Measurements from ENCODE around the gene PLEKHN1.
A peak's percentile ranks its signal among the peaks of the same experiment; 100 is the strongest.

Gene PLEKHN1

GRCh38 chr1:996851-997712 is 30.8 kb downstream of the PLEKHN1 start:
- Histone ChIP-seq H3K4me3 (ENCODE audit: low read length) (no peak overlapping the region), H3K27me3 (ENCODE audit: insufficient read depth, low read length) (peaks cover 96% of the 10 kb centered on the region), H3K27ac (ENCODE audit: low read length) (no peak overlapping the region), H3K36me3 (ENCODE audit: insufficient read depth, low read depth, low read length) (no peaks in the 10 kb centered on the region), H3K9me3 (ENCODE audit: insufficient read depth, low read depth, low read length) (no peaks in the 10 kb centered on the region), H3K9ac (ENCODE audit: low read depth, low read length) (no peak overlapping the region), H3K4me1 (ENCODE audit: insufficient read depth, low read length) (no peaks in the 10 kb centered on the region)

- no peak overlapping the region for H3K27ac ChIP-seq (ENCODE audit: low read length)
- H3K9me3 ChIP-seq (ENCODE audit: insufficient read depth, low read depth, low read length), result no peaks in the 10 kb centered on the region
- H3K27me3 ChIP-seq (ENCODE audit: insufficient read depth, low read length), result peaks cover 98% of the 10 kb centered on the region
- no peak overlapping the region for H3K9ac ChIP-seq (ENCODE audit: low read depth, low read length)
- no peak overlapping the region for H3K4me3 ChIP-seq (ENCODE audit: low read length)
- no peaks in the 10 kb centered on the region for H3K36me3 ChIP-seq (ENCODE audit: insufficient read depth, low read depth, low read length)
- H3K4me1 ChIP-seq (ENCODE audit: insufficient read depth, low read length), result no peaks in the 10 kb centered on the region
These were observed 31.4 kb downstream of the PLEKHN1 start for GRCh38 chr1:997713-997992.

GRCh38 chr1:997993-998744 is 31.9 kb downstream of the PLEKHN1 start:
- H3K36me3 ChIP-seq (ENCODE audit: insufficient read depth, low read depth, low read length), result no peaks in the 10 kb centered on the region
- H3K9ac ChIP-seq (ENCODE audit: low read depth, low read length), result no peak overlapping the region
- no peak overlapping the region for H3K27ac ChIP-seq (ENCODE audit: low read length)
- no peaks in the 10 kb centered on the region for H3K9me3 ChIP-seq (ENCODE audit: insufficient read depth, low read depth, low read length)
- H3K4me1 ChIP-seq (ENCODE audit: insufficient read depth, low read length), result no peaks in the 10 kb centered on the region
- no peak overlapping the region for H3K4me3 ChIP-seq (ENCODE audit: low read length)
- H3K27me3 ChIP-seq (ENCODE audit: insufficient read depth, low read length), result peaks cover 98% of the 10 kb centered on the region

GRCh38 chr1:998745-998994 is 32.4 kb downstream of the PLEKHN1 start:
- no peaks in the 10 kb centered on the region for H3K9me3 ChIP-seq (ENCODE audit: insufficient read depth, low read depth, low read length)
- H3K36me3 ChIP-seq (ENCODE audit: insufficient read depth, low read depth, low read length), result no peaks in the 10 kb centered on the region
- no peak overlapping the region for H3K27ac ChIP-seq (ENCODE audit: low read length)
- H3K4me3 ChIP-seq (ENCODE audit: low read length), result no peak overlapping the region; the same call in 1 of the 2 replicates
- no peak overlapping the region for H3K9ac ChIP-seq (ENCODE audit: low read depth, low read length)
- no peaks in the 10 kb centered on the region for H3K4me1 ChIP-seq (ENCODE audit: insufficient read depth, low read length)
- H3K27me3 ChIP-seq (ENCODE audit: insufficient read depth, low read length), result peaks cover 98% of the 10 kb centered on the region

DNA sequence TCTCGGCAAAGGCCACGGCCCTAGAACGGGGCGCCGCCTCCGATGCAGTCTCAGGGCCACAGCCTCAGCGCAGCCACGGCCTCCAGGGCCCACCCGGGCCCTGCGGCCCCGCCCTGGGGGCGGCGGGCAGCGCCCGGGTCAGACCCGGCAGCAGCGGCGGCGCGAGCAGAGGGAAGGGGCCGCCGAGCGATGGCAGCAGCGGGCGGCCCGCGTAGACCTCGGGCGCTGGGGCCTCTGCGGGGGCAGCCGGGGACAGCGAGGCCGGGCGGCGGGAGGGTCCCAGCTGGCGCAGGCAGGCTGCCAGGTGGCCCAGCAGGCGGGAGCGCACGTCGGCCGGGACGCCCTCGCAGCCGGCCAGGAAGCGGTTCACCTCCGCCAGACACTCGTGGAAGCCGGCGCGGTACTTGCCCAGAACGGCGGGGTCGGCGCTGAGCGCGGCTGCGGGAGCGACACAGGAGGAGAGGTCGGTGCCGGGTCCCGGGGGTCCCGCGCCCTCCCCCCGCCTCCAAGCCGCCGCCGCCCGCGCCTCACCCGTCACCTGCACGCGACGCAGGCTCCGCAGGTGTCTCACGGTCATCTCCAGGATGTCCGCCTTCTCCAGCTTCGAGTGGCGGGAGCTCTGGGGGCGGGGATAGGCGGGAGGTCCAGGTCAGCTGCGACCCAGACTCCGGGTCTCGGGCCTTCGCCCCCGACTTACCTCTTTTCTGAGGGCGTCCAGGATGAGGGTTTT is 32.9 kb downstream of the PLEKHN1 start:
- no peaks in the 10 kb centered on the region for H3K9me3 ChIP-seq (ENCODE audit: insufficient read depth, low read depth, low read length)
- H3K4me3 ChIP-seq (ENCODE audit: low read length), result no peak overlapping the region; the same call in 1 of the 2 replicates
- no peak overlapping the region for H3K27ac ChIP-seq (ENCODE audit: low read length)
- H3K36me3 ChIP-seq (ENCODE audit: insufficient read depth, low read depth, low read length), result no peaks in the 10 kb centered on the region
- H3K4me1 ChIP-seq (ENCODE audit: insufficient read depth, low read length), result no peaks in the 10 kb centered on the region
- no peak overlapping the region for H3K9ac ChIP-seq (ENCODE audit: low read depth, low read length)
- peaks cover 99% of the 10 kb centered on the region for H3K27me3 ChIP-seq (ENCODE audit: insufficient read depth, low read length)

DNA sequence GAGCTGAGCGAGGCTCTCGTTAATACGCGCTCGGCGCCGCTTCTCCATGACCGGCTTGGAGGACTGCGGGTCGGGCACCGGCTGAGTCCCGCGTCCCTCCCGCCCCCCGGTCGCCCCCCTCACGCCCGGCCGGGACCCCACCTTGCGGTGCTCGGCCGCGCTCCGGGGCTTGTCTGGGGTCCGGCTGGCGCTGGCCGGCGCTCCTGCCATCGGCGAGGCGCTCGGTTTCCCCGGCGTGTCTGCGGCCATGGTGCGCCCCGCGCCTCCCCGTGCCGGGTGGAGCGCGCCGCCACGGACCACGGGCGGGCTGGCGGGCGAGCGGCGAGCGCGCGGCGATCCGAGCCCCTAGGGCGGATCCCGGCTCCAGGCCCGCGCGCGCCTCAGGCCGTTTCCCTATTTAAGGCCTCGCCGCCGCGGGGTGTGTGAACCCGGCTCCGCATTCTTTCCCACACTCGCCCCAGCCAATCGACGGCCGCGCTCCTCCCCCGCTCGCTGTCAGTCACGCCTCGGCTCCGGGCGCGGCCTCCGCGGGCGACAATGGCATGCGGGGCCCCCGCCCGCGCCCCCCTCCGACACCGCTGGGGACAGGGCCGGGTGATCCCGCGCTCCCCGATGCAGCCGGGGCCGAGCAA is 33.6 kb downstream of the PLEKHN1 start, which contains the start of gene HES4:
HES4 (minus strand) TSS at position 373 of the 632 bp plus-strand sequence; CDS start at position 249, 124 bp downstream.
- Histone ChIP-seq H3K27me3 (ENCODE audit: insufficient read depth, low read length) (peaks cover 99% of the 10 kb centered on the region), H3K27ac (ENCODE audit: low read length) (no peak within 1 kb of the TSS), H3K9ac (ENCODE audit: low read depth, low read length) (no peak within 1 kb of the TSS), H3K4me3 (ENCODE audit: low read length) (peak within 1 kb of the TSS; percentile 61), H3K4me1 (ENCODE audit: insufficient read depth, low read length) (peaks cover 5% of the 10 kb centered on the region; the same call in 1 of the 2 replicates), H3K36me3 (ENCODE audit: insufficient read depth, low read depth, low read length) (no peaks in the 10 kb centered on the region), H3K9me3 (ENCODE audit: insufficient read depth, low read depth, low read length) (no peaks in the 10 kb centered on the region)

DNA sequence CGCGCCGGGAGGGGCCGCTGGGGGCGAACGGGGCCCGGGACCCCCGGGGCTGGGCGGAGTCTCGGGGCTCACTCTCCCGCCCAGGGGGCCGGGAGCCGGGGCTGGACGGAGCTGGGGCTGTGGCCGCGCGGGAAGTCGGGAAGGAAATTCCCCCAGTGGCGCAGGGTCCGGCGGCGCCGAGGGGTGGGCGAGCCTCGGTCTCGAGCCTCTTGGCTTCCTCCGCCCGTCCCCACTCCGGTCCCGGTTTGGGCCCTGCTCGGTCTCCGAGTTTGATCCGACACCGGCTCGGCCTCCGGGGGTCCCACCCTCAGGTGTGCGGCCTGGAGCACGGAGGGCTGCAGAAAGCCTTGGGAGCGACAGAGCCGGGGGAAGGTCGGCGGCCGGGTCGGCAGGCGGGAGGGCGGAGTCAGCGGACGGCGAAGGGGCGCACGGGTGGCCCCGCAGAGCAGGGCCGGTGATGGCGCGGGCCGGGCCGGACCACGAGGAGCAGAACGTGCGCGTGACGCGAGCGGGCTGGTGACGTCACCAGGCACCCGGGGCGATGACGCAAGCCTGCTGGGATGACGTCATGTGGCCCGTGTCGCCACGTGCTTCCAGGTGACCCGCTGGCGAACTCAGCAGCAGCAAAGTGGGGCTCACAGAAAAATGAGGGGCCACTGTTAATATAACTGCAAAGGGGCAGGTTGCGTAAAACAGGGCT is 34.2 kb downstream of the PLEKHN1 start:
- H3K27me3 ChIP-seq (ENCODE audit: insufficient read depth, low read length), result peaks cover 99% of the 10 kb centered on the region
- peaks cover 7% of the 10 kb centered on the region; the same call in 1 of the 2 replicates for H3K4me1 ChIP-seq (ENCODE audit: insufficient read depth, low read length)
- no peaks in the 10 kb centered on the region for H3K9me3 ChIP-seq (ENCODE audit: insufficient read depth, low read depth, low read length)
- peak overlapping the region; percentile 61 for H3K4me3 ChIP-seq (ENCODE audit: low read length)
- H3K9ac ChIP-seq (ENCODE audit: low read depth, low read length), result no peak overlapping the region
- no peak overlapping the region for H3K27ac ChIP-seq (ENCODE audit: low read length)
- no peaks in the 10 kb centered on the region for H3K36me3 ChIP-seq (ENCODE audit: insufficient read depth, low read depth, low read length)

- H3K36me3 ChIP-seq (ENCODE audit: insufficient read depth, low read depth, low read length), result no peaks in the 10 kb centered on the region
- H3K27me3 ChIP-seq (ENCODE audit: insufficient read depth, low read length), result peaks cover 93% of the 10 kb centered on the region
- no peaks in the 10 kb centered on the region for H3K9me3 ChIP-seq (ENCODE audit: insufficient read depth, low read depth, low read length)
- H3K9ac ChIP-seq (ENCODE audit: low read depth, low read length), result no peak overlapping the region
- peaks cover 7% of the 10 kb centered on the region; the same call in 1 of the 2 replicates for H3K4me1 ChIP-seq (ENCODE audit: insufficient read depth, low read length)
- H3K27ac ChIP-seq (ENCODE audit: low read length), result no peak overlapping the region
- peak overlapping the region; percentile 43; the same call in 1 of the 2 replicates for H3K4me3 ChIP-seq (ENCODE audit: low read length)
These were observed 34.9 kb downstream of the PLEKHN1 start for GRCh38 chr1:1001057-1001783.

- Histone ChIP-seq H3K4me1 (ENCODE audit: insufficient read depth, low read length) (peaks cover 7% of the 10 kb centered on the region; the same call in 1 of the 2 replicates), H3K36me3 (ENCODE audit: insufficient read depth, low read depth, low read length) (no peaks in the 10 kb centered on the region), H3K9ac (ENCODE audit: low read depth, low read length) (no peak overlapping the region)
These were observed 37.5 kb downstream of the PLEKHN1 start for GRCh38 chr1:1003618-1004419.

GRCh38 chr1:1004420-1004779 is 38.1 kb downstream of the PLEKHN1 start:
- Histone ChIP-seq H3K27ac (ENCODE audit: low read length) (no peak overlapping the region), H3K4me3 (ENCODE audit: low read length) (no peak overlapping the region), H3K36me3 (ENCODE audit: insufficient read depth, low read depth, low read length) (no peaks in the 10 kb centered on the region), H3K9me3 (ENCODE audit: insufficient read depth, low read depth, low read length) (no peaks in the 10 kb centered on the region), H3K27me3 (ENCODE audit: insufficient read depth, low read length) (peaks cover 70% of the 10 kb centered on the region), H3K4me1 (ENCODE audit: insufficient read depth, low read length) (peaks cover 7% of the 10 kb centered on the region; the same call in 1 of the 2 replicates), H3K9ac (ENCODE audit: low read depth, low read length) (no peak overlapping the region)

More at GRCh38 chr1:1003618-1004419, 37.5 kb downstream of the PLEKHN1 start:
- Histone ChIP-seq H3K27me3 (ENCODE audit: insufficient read depth, low read length) (peaks cover 75% of the 10 kb centered on the region), H3K27ac (ENCODE audit: low read length) (no peak overlapping the region), H3K4me3 (ENCODE audit: low read length) (no peak overlapping the region), H3K9me3 (ENCODE audit: insufficient read depth, low read depth, low read length) (no peaks in the 10 kb centered on the region)
